DOHH2 (cell line): ENCODE data around the gene CD248.

Experiments used
- H3F3A ChIP-seq: fragments of 200-600 bp; sonication (generic), shearing (Covaris generic); 2 replicates; pipeline ENCODE4 v1.6.0; 2016; ENCODE audit warnings: antibody characterized with exemption, mild to moderate bottlenecking; ENCODE audit not compliant: control insufficient read depth, insufficient read depth
- H3K27ac ChIP-seq: fragments of 200-600 bp; sonication (generic); 2 replicates; pipeline ENCODE4 v1.5.1; 2014; ENCODE audit warnings: low read depth, mild to moderate bottlenecking, low read length, moderate library complexity
- H3K27me3 ChIP-seq: fragments of 200-600 bp; sonication (generic); 2 replicates; pipeline ENCODE4 v1.6.1; 2014; ENCODE audit warnings: mild to moderate bottlenecking, low read length, mixed read lengths; ENCODE audit not compliant: control insufficient read depth
- H3K36me3 ChIP-seq: fragments of 200-600 bp; sonication (generic); 2 replicates; pipeline ENCODE4 v1.6.1; 2014; ENCODE audit warnings: mild to moderate bottlenecking, low read length, moderate library complexity, mixed read lengths; ENCODE audit not compliant: control insufficient read depth
- H3K4me1 ChIP-seq: fragments of 200-600 bp; sonication (generic); 2 replicates; pipeline ENCODE4 v1.6.1; 2014; ENCODE audit warnings: mild to moderate bottlenecking, low read length, mixed read lengths; ENCODE audit not compliant: control insufficient read depth
- H3K4me2 ChIP-seq: fragments of 200-600 bp; sonication (generic); 2 replicates; pipeline ENCODE4 v1.6.0; 2014; ENCODE audit warnings: mild to moderate bottlenecking, low read length, moderate library complexity
- H3K4me3 ChIP-seq: fragments of 200-600 bp; sonication (generic); 2 replicates; pipeline ENCODE4 v1.5.1; 2014; ENCODE audit warnings: mild to moderate bottlenecking, low read length, mixed read lengths
- H3K79me2 ChIP-seq: fragments of 200-600 bp; sonication (generic); 2 replicates; pipeline ENCODE4 v1.6.1; 2014; ENCODE audit warnings: mild to moderate bottlenecking, low read length, mixed read lengths; ENCODE audit not compliant: control insufficient read depth
- H3K9me2 ChIP-seq: fragments of 200-600 bp; sonication (generic); replicated peaks from 2 replicates; pipeline ENCODE4 v1.6.1; 2014; ENCODE audit warnings: mild to moderate bottlenecking, low read length, mixed read lengths; ENCODE audit not compliant: control insufficient read depth
- H3K9me3 ChIP-seq: fragments of 200-600 bp; sonication (generic); 2 replicates; pipeline ENCODE4 v1.6.1; 2014; ENCODE audit warnings: antibody characterized with exemption, low read length, mixed read lengths; ENCODE audit not compliant: control insufficient read depth, insufficient read depth
- H4K20me1 ChIP-seq: fragments of 200-600 bp; sonication (generic); 2 replicates; pipeline ENCODE4 v1.6.0; 2014; ENCODE audit warnings: low read depth, mild to moderate bottlenecking, antibody characterized with exemption, low read length, moderate library complexity; ENCODE audit not compliant: control insufficient read depth, insufficient read depth
- EZH2phosphoT487 ChIP-seq: fragments of 200-600 bp; sonication (generic); IDR thresholded peaks from 2 replicates; pipeline ENCODE4 v1.6.1; 2017; ENCODE audit warnings: borderline replicate concordance, mild to moderate bottlenecking, antibody characterized with exemption, low read length, moderate library complexity, mixed read lengths
- TF ChIP-seq, protein P1 (sequence below): fragments of 200-600 bp; sonication (generic); IDR thresholded peaks from one replicate; pipeline ENCODE4 v1.5.1; 2014; ENCODE audit warnings: antibody characterized with exemption, mild to moderate bottlenecking, low read depth, low read length; ENCODE audit not compliant: poor library complexity, severe bottlenecking

CD248 gene

DNA sequence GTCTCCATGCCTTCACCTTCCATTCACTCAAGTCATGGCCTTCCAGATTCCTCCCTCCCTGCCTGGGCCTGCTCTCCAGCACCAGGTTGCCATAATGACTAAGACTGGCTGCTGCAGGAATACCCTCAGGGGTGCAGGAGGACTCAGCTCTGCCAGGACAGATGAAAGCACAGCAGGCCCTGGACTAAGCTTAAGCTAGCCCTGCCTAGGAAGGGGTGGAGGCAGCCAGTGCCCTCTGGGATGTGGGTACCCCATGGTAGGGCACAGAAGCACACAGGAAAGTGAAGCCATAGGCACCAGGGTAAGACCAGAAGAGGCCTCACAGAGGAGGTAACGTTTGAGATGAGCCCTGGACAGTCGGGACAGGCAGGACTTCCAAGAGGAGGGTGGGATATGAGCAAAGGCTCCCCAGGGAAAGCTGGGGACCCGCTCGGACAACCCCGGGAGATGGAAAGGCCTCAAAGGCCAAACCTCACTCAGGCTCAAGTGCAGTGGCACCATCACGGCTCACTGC, 22.4 kb upstream of the CD248 start:
- H3K4me2 ChIP-seq: no peak overlapping the region
- no peak overlapping the region for H3K4me3 ChIP-seq
- H3K27me3 ChIP-seq: no peaks in the 10 kb centered on the region
- no peaks in the 10 kb centered on the region for H3K9me2 ChIP-seq
- peaks cover 17% of the 10 kb centered on the region for H3K79me2 ChIP-seq
- peaks cover 43% of the 10 kb centered on the region for H3K36me3 ChIP-seq
- no peaks in the 10 kb centered on the region for H3K9me3 ChIP-seq
- H3K27ac ChIP-seq: no peak overlapping the region
- H4K20me1 ChIP-seq: peaks cover 2% of the 10 kb centered on the region; the same call in 1 of the 2 replicates
- peaks cover 18% of the 10 kb centered on the region for H3K4me1 ChIP-seq
- H3F3A ChIP-seq: no peaks in the 10 kb centered on the region
- TF ChIP-seq, protein P1, sequence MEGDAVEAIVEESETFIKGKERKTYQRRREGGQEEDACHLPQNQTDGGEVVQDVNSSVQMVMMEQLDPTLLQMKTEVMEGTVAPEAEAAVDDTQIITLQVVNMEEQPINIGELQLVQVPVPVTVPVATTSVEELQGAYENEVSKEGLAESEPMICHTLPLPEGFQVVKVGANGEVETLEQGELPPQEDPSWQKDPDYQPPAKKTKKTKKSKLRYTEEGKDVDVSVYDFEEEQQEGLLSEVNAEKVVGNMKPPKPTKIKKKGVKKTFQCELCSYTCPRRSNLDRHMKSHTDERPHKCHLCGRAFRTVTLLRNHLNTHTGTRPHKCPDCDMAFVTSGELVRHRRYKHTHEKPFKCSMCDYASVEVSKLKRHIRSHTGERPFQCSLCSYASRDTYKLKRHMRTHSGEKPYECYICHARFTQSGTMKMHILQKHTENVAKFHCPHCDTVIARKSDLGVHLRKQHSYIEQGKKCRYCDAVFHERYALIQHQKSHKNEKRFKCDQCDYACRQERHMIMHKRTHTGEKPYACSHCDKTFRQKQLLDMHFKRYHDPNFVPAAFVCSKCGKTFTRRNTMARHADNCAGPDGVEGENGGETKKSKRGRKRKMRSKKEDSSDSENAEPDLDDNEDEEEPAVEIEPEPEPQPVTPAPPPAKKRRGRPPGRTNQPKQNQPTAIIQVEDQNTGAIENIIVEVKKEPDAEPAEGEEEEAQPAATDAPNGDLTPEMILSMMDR: no peak
- no peak for TF ChIP-seq EZH2phosphoT487

DNA sequence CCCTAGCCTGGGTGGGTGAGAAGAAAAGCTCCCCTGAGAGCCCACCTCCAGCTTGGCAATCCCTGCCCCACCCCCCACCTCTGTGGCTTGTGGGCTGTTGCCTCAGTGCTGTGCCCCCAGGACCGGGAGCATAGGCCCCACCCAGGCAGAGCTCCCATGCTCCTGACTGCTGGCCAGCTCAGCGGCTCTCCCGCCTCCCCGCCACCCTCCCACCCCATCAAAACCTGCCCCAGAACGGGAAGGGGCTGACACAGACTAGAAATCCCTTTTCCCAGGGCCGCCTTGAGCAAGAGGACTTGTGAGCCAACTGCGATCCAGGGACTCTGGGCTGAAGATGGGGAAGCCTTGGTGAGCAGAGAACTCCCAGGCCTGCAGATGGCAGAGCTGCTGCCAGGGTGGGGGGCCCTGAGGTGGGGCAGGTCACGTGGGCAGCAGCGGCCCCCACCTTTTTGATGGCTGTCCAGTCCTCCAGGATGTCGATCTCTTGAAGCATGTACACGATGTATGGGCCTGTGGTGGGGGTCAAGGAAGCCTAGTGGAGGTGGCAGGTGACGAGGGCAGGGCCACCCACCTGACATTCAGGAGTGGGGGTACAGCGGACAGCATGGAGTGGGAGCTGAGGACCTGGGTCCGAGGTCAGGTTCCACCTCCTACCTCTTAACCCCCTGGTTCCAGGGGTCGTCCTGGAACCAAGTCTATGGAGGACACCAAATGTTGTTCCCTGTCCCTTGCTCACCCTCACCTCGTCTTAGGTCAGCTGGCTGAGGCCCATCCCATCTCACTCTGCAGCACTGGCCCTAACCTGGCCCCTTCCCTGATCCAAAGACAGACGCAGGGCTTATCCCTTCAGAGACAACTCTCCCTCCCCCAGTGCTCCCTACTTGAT, 21.7 kb upstream of the CD248 start:
- Histone ChIP-seq H3K27me3 (no peaks in the 10 kb centered on the region), H3K4me3 (no peak overlapping the region), H3K4me2 (no peak overlapping the region), H3K27ac (no peak overlapping the region), H3K36me3 (peaks cover 43% of the 10 kb centered on the region), H3K4me1 (peaks cover 11% of the 10 kb centered on the region), H4K20me1 (no peaks in the 10 kb centered on the region), H3K79me2 (peaks cover 10% of the 10 kb centered on the region), H3F3A (no peaks in the 10 kb centered on the region), H3K9me3 (no peaks in the 10 kb centered on the region), H3K9me2 (no peaks in the 10 kb centered on the region)
- TF ChIP-seq, protein P1: no peak
- TF ChIP-seq EZH2phosphoT487: no peak

DNA sequence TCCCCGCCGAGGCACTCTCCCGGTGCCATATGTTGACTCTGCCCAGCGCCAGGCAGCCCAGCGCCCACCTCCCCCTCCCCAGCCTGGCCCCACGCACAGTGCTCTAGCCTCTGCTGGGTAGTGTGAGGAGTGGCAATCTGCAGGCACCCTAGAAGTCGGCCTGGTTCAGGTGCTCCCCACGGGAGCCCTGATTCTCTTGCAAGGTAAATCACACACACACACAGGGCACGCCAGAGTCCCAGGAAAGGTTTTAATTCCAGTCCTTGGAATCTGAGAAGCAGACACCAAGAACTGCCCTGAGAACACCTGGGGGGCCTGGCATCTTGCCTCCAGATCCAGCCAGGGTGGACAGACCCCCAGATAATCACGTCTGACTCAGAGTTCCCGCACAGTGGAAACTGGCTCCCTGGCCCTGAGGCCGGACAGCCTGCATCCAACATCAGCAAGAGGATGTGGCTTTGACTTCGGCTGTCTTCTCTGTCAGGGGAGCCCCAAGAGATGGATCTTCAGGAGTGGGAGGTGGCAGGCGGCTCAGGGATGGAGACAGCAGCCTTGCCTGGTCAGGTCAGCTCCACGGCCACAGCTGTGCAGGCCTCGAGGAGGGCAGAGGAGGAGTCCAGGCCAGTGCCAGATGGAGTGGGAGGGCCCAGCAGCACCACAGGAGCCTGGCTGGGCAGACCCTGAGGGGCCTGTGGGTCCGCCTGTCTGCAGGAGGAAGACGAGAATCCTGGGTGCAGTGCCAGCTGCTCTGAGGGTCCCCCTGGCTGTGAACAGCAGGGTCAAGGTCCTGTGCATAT, 20.5 kb upstream of the CD248 start:
- no peak for TF ChIP-seq EZH2phosphoT487
- TF ChIP-seq, protein P1: no peak
- no peaks in the 10 kb centered on the region for H3K27me3 ChIP-seq
- H3K36me3 ChIP-seq: peaks cover 43% of the 10 kb centered on the region
- peaks cover 9% of the 10 kb centered on the region for H3K4me1 ChIP-seq
- H3K79me2 ChIP-seq: no peaks in the 10 kb centered on the region
- no peaks in the 10 kb centered on the region for H3K9me3 ChIP-seq
- no peak overlapping the region for H3K27ac ChIP-seq
- H3K4me2 ChIP-seq: no peak overlapping the region
- no peaks in the 10 kb centered on the region for H3F3A ChIP-seq
- no peaks in the 10 kb centered on the region for H3K9me2 ChIP-seq
- no peak overlapping the region for H3K4me3 ChIP-seq
- H4K20me1 ChIP-seq: no peaks in the 10 kb centered on the region
